ENCODE measurements around the gene MYBL2. TPM values are rescaled to one million over a fixed set of nuclear protein-coding genes. Genes with fewer than 3 reads are reported as not detected.
"Not testable (repeated sequence)": the region's sequence is repeated elsewhere in the genome, so short reads cannot be mapped to it uniquely, and the experiment has no call there.

MYBL2 gene
- total RNA-seq, 1 donor from 2014 or later = 14.7 TPM

- Mint-ChIP-seq H3K36me3 (ENCODE audit: unreplicated experiment) (no peaks in the 10 kb centered on the region), H3K27me3 (ENCODE audit: unreplicated experiment) (peaks cover 20% of the 10 kb centered on the region), H3K4me3 (ENCODE audit: unreplicated experiment) (no peak overlapping the region), H3K9me3 (ENCODE audit: unreplicated experiment) (no peaks in the 10 kb centered on the region), H3K4me1 (ENCODE audit: unreplicated experiment) (peaks cover 1% of the 10 kb centered on the region), H3K27ac (ENCODE audit: unreplicated experiment) (no peak overlapping the region)
- TF ChIP-seq CTCF (IDR thresholded peaks at IDR 0.05) = no peak
- DNase-seq (ENCODE audit: extremely low spot score, unreplicated experiment) = no peak
Observed at GRCh38 chr20:43751167-43752050, 84.5 kb downstream of the MYBL2 start.

- DNase-seq (ENCODE audit: extremely low spot score, unreplicated experiment) = no peak
- no peak overlapping the region for H3K27ac Mint-ChIP-seq (ENCODE audit: unreplicated experiment)
- no peaks in the 10 kb centered on the region for H3K36me3 Mint-ChIP-seq (ENCODE audit: unreplicated experiment)
- H3K9me3 Mint-ChIP-seq (ENCODE audit: unreplicated experiment) = no peaks in the 10 kb centered on the region
- peaks cover 17% of the 10 kb centered on the region for H3K27me3 Mint-ChIP-seq (ENCODE audit: unreplicated experiment)
- TF ChIP-seq CTCF (IDR thresholded peaks at IDR 0.05) = no peak
- H3K4me3 Mint-ChIP-seq (ENCODE audit: unreplicated experiment) = no peak overlapping the region
- H3K4me1 Mint-ChIP-seq (ENCODE audit: unreplicated experiment) = peaks cover 1% of the 10 kb centered on the region
Observed at GRCh38 chr20:43752051-43752360, 85.1 kb downstream of the MYBL2 start.

GRCh38 chr20:43752561-43753301 is 85.8 kb downstream of the MYBL2 start:
- DNase-seq (ENCODE audit: extremely low spot score, unreplicated experiment) = no peak
- no peaks in the 10 kb centered on the region for H3K36me3 Mint-ChIP-seq (ENCODE audit: unreplicated experiment)
- no peaks in the 10 kb centered on the region for H3K9me3 Mint-ChIP-seq (ENCODE audit: unreplicated experiment)
- peaks cover 1% of the 10 kb centered on the region for H3K4me1 Mint-ChIP-seq (ENCODE audit: unreplicated experiment)
- H3K4me3 Mint-ChIP-seq (ENCODE audit: unreplicated experiment) = no peak overlapping the region
- peaks cover 19% of the 10 kb centered on the region for H3K27me3 Mint-ChIP-seq (ENCODE audit: unreplicated experiment)
- H3K27ac Mint-ChIP-seq (ENCODE audit: unreplicated experiment) = no peak overlapping the region
- TF ChIP-seq CTCF (IDR thresholded peaks at IDR 0.05) = no peak

GRCh38 chr20:43755390-43755789 is 88.5 kb downstream of the MYBL2 start:
- no peak overlapping the region for H3K27ac Mint-ChIP-seq (ENCODE audit: unreplicated experiment)
- no peaks in the 10 kb centered on the region for H3K4me1 Mint-ChIP-seq (ENCODE audit: unreplicated experiment)
- H3K36me3 Mint-ChIP-seq (ENCODE audit: unreplicated experiment) = no peaks in the 10 kb centered on the region
- no peak for DNase-seq (ENCODE audit: extremely low spot score, unreplicated experiment)
- peaks cover 34% of the 10 kb centered on the region for H3K27me3 Mint-ChIP-seq (ENCODE audit: unreplicated experiment)
- no peaks in the 10 kb centered on the region for H3K9me3 Mint-ChIP-seq (ENCODE audit: unreplicated experiment)
- no peak for TF ChIP-seq CTCF (IDR thresholded peaks at IDR 0.05)
- H3K4me3 Mint-ChIP-seq (ENCODE audit: unreplicated experiment) = no peak overlapping the region

GRCh38 chr20:43755851-43756250 is 88.9 kb downstream of the MYBL2 start:
- no peaks in the 10 kb centered on the region for H3K36me3 Mint-ChIP-seq (ENCODE audit: unreplicated experiment)
- no peak for DNase-seq (ENCODE audit: extremely low spot score, unreplicated experiment)
- no peaks in the 10 kb centered on the region for H3K4me1 Mint-ChIP-seq (ENCODE audit: unreplicated experiment)
- TF ChIP-seq CTCF (IDR thresholded peaks at IDR 0.05) = no peak
- H3K27me3 Mint-ChIP-seq (ENCODE audit: unreplicated experiment) = peaks cover 31% of the 10 kb centered on the region
- H3K27ac Mint-ChIP-seq (ENCODE audit: unreplicated experiment) = no peak overlapping the region
- no peak overlapping the region for H3K4me3 Mint-ChIP-seq (ENCODE audit: unreplicated experiment)
- no peaks in the 10 kb centered on the region for H3K9me3 Mint-ChIP-seq (ENCODE audit: unreplicated experiment)

GRCh38 chr20:43757888-43758287 is 91.0 kb downstream of the MYBL2 start:
- H3K27ac Mint-ChIP-seq (ENCODE audit: unreplicated experiment); DNase-seq (ENCODE audit: extremely low spot score, unreplicated experiment); H3K4me3 Mint-ChIP-seq (ENCODE audit: unreplicated experiment); H3K36me3 Mint-ChIP-seq (ENCODE audit: unreplicated experiment); H3K4me1 Mint-ChIP-seq (ENCODE audit: unreplicated experiment); H3K9me3 Mint-ChIP-seq (ENCODE audit: unreplicated experiment): not testable (repeated sequence)
- H3K27me3 Mint-ChIP-seq (ENCODE audit: unreplicated experiment) = peaks cover 16% of the 10 kb centered on the region
